GM21367 (cell line): ENCODE data around the gene CCDC182.

Source experiments
- ATAC-seq: cut with Tn5 transposase; IDR thresholded peaks from one replicate; pipeline ENCODE4 v1.9.1; 2021; ENCODE audit not compliant: unreplicated experiment

The CCDC182 gene

DNA sequence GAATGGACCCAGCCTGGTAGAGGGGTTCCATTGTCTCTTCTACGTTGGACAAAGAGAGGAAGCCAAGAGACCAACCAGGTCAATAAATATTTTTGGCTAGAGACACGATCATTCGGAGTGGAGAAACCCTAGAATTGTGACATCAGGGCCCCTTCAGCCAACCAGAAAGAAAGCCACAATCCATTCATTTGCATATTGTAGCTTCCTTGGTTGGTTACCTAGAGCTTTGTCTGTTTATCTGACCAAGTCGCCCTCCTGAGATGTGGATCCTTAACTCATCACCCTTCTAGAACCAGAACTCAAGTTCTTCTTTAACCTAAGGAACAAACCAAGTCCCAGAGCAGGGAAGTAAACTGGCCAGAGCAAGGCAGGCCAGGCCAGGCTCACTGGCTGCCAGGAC lies at the start of gene CCDC182:
Gene CCDC182 (minus strand): TSS at position 58 of the 400 bp plus-strand sequence. CDS start 27 bp downstream, at position 31.
- no peak for ATAC-seq

DNA sequence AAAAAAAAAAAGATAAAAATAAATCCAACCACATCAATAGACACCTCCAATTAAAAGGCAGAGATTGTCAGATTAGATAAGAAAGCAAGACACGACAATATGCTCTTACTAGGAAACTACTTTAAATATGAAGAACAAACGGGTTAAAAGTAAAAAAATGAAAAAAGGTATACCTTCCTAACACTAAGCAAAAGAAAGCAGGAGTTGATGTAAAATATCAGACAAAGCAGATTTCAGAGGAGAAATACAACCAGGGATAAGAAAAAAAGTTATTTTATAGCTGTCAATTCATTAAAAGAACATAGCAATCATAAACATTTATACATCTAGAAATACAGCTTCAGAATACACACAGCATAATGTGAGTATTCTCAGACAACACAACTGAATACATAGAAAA lies 49.7 kb upstream of the CCDC182 start:
- ATAC-seq, result no peak

DNA sequence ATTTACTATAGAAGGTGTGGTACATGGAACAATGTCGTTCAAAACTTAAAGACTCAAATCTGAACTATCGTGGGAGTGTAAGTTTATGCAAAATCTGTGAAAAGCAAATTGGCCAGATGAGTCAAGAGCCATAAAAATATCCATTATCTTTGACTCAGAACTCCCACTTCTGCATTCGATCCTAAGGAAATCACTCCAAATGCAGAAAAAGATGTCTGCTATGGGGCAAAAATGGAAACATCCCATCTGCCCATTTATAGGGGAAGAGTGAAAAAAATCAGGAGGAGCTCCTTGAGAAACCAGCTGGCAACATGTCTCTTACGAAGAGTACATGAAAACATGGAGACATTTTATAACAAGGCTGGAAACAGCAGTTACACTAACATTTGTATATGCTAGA lies 43.6 kb upstream of the CCDC182 start:
- ATAC-seq, result no peak

DNA sequence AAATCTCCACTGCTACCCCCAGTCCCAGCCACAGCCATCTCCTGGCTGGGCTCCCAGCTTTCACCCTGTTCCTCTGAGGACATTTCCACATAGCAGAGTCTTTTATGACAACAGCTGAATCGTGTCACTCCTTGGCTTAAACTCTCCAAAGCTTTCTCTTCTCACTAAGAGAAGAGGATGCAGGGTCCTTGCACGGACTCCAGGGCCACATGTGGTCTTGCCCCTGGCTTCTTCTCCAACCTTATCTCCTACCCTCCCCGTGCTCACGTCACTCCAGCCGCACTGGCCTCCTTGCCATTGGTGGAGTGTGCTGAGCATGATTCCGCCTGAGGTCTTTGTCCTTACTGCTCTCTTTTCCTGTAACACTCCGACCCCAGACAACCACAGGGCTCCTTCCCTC lies 39.9 kb upstream of the CCDC182 start:
- ATAC-seq, result no peak

DNA sequence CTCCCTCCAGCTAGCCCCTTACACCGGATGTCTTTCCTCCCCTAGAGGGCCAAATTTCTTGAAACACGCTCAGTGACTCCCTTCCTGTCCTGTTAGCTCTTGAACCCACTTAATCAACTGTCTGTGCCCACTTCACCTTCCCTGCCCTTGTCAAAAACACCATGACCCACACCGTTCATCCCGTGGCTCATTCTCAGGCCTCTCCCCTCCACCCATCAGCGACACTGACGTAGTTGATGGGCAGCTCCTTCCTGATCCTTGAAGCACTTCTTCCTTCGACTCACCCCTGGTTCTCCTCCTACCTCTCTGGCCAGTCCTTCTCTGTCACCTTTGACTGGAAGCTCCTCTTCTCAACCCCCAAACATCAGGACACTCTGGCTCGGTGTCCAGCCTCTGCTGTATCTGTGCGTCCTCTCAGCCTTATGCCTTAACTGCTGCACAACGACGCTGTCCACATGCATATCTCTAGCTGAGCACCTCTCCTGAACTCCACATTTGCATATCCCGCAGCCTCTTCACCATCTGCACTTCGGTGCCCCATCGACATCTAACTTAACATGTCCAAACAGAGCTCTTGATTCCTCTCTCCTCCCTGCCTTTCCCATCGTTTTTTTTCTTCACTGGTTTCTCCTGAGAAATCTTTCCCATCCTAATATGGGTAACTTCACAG lies 39.3 kb upstream of the CCDC182 start:
- no peak for ATAC-seq

DNA sequence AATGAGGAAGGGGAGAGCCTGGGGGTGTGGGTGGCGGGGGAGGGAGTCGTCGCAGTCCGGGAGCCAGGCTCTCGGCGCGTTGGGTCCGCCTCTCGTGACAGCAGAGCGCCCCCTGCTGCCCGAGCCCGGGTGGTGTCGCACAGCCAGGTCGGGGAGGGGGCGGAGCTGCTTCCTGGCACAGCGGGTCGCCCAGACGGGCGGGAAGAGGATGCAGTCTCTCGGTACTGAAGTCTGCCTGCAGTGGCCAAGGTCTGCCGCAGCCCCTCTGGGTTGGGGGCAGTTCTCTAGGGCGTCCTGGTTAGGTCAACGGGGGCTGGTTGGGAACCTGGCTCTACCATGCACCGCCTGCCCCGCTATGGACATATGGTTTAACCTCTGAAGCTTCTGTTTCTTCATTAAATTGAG lies 38.2 kb upstream of the CCDC182 start:
- ATAC-seq, result no peak

DNA sequence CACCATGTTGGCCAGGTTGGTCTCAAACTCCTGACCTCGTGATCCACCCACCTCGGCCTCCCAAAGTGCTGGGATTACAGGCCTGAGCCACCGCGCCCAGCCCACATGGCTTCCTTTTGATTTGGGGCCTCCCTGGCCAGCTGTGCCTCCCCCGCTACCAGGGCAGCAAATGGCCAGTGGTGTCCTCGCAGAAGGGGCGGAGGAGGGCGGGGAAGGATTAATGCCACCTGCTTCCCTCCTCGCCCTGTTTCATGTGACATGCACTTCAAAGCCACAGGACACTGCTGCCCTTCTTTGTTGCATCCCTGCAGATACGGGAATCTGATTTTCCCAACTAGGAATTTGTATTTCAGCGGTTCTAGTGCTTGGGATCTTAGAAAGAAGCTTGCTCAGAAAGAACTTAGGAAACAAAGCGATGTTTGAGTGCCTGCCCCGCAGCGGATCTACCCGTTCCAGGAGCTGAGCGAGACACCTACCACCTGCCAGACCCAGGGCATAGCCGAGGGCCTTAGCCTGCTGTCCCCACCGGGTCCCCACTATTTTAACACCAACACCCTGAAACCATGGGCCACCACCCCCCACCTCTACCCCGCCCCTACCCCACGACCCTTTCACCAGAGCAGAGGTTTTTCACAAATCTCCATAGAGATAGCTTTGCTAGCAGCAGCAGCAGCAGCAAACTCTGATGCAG lies 37.7 kb upstream of the CCDC182 start:
- ATAC-seq, result no peak

DNA sequence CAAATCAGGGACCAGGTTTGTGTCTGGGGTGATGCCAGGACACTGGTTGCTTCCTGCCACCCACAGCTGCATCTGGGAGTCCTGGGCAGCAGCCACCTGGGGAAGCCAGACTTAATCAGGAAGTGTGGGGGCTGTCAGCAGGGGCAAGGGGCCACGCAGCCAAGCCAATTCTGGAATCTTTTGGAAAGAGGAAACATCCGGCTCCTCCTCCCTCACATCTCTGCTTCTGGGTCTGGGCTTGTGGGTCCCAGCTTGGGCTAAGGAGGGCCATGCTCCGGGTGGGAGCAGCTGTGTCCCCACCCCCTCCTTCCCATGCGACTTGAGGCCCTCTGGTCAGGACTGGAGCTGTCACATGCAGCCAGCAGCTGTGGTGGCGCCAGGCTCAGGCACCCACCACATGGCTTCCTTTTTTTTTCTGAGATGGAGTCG lies 37.0 kb upstream of the CCDC182 start:
- ATAC-seq, result no peak

DNA sequence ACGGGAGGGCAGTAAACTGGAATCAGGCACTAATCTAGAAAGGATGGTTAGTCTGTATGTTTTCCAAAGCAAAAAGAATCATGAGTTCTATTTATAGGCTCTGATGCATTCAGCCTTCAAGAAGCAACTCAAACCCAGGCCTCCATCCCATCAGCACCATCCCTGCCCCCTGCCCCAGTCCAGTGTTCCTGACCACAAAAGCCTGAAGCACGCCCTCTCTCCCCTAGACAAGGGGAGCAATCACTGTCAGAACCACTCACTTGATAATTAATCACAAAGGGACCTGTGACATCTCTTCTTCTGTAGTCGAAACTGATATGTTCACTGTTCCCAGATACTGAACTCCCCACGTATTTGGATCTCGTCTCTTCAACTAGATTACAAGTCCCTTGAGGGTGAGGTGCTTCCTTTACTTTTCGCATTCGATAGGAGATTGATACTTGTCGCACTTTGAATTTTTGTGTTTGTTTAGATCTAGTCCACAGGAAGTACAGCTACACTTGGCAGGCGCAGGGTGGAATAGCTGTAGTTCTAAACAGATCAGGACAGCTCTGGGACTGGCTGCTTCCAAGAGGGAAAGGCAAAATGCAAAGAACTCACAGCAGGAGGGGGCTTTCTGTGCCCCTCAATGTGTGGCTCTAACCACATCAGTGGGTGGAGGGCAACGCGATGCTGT lies 36.4 kb upstream of the CCDC182 start:
- ATAC-seq, result no peak

DNA sequence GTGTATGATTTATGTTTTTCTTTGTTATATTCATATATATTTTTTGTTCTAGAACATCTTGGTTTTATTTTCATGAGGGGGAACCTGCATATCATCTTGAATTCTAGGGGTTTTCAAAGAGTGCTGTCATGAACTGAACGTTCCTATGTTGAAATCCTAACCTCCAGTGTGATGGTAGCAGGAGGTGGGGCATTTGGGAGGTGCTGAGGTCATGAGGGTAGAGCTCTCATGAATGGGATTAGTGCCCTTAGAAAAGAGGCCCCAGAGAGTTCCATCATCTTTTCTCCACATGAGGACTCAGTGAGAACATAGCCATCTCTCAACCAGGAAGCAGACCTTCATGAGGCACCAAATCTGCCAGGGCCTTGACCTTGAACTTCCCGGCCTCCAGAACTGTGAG lies 34.6 kb upstream of the CCDC182 start:
- ATAC-seq, result no peak

DNA sequence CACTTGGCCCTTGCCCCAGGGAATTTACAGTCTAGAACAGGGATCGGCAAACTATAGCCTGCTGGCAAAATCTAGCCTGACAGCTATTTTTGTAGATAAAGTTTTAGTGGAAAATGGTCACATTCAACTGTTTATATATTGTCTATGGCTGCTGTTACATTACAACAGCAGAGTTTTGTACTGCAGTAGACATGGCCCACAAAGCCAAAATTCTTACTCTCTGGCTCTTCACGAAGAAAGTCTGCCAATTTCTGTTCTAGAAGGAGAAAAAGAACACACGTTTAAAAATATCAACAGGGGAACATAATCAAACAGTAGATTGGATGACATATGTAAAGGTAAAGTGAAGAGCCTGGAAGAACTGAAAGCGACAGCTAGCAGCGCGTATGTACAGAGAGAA lies 33.2 kb upstream of the CCDC182 start:
- ATAC-seq, result no peak

DNA sequence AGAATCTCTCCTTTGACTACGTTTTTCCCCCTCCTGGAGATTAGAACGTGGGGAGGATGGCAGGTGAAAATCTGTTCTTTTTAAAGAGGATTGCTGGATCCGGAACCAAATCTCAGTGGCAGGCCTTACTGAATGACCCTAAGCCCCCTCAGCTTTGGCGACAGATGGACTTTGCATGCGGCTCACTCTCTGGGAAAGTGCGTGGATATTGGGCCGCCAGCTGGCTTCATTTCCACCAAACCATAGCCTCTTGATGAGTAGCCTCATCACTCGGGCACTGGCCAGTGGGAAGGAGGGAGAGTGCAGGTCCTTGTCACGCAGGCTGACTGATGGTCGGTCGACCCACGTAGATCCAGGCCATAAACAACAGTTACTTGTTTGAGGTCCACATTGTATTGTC lies 31.3 kb upstream of the CCDC182 start:
- no peak for ATAC-seq

DNA sequence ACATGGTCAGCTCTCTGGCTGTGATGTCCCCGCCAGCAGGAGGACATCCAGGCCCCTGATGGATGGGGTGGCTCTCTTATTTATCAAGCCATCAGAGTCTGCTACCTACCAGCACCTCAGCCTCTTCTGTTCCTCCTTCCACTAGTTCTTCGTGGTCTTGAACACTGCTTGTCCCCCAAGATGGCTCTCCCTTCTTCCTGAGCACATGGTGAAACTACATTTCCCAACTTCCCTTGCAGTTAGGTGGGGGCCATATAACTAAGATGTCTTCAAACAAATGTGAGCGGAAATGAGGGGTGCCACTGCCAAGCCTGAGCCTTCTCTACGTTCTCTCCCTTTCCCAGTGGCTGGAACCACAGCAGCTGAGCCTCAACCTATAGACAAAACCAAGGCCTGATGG lies 29.8 kb upstream of the CCDC182 start:
- ATAC-seq, result no peak

DNA sequence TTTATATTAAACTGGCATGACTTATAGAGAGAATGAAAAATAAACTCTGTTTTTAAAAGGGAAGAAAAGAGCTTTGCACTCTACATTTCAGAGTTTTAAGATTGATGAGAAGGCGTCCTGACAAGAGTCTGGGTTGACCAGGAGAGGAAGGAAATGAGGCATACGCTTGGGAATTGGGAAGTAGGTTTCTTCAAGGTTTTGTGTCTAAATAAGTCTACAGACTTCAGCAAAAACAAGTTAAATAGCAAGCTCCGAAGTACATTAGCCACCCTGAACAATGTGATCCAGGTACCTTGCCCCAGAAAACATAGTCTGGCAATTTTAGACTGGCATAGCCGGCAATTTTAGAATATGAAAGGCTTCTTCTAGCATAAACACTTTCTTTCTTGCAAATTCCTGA lies 28.5 kb upstream of the CCDC182 start:
- no peak for ATAC-seq

DNA sequence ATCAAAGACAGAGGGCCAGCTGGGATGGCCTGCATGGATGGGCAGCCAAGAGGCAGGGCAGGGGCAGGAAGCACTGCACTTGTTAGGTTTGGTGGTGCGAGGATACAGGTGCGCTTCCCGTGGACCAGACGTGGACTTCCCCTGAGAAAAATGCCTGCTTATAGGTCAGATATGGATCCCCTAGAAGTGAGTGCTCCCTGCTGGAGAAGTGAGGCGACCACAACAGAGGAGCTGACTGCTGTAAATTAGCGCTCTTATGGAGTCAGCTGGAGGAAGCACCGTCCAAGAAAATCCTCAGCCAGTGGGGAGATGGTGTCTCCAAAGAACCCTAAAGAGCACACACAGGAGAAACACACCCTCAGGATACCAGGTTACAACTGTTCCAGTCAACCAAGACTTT lies 27.7 kb upstream of the CCDC182 start:
- ATAC-seq, result no peak

DNA sequence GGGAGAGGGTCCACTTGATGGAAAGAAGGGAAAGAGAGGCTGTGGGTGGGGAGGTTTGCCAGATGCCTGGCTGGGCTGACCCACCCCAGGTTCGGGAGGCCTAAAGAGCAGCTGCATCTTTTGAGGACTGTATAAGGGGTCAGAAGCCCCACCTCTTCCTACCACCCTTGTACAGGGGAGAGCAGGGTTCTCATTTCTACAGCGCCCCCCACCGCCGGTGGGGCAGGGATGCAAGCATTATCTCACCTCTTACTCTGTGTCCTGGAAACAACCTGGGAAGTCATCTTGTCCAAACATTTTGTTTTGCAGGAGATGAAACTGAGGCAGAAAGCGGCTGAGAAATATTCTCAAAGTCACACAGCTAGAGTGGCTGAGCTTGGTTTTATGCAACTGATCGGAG lies 22.5 kb upstream of the CCDC182 start:
- no peak for ATAC-seq

DNA sequence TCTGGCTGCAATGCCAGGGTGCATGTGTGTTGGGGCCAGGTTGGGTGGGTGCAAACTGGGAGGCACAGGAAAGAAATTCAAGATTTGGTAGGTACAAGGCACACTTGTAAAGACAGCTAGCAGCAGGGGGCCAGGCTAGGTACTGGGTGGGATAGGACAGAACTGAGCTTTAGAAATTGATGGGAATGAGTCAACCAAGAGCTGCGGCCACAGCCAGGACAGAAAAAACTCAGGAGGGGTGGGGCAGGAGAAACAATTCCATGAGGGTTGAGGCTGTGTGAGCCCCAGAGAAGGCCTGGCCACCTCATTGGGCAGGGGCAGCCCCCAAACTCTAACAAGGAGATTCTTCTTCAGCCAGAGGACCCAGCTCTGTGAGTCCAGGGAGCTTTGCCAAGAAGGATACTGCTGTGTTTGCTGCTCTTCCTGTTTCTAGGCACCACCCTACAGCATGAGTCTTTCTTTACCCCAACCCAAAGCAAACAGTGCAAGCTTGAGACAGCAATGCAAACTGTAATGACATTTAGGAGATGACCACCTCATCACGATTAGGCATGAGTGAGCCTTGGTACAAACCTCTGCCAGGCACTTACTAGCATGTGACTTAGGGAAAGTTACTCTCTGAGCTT lies 21.3 kb upstream of the CCDC182 start:
- no peak for ATAC-seq

DNA sequence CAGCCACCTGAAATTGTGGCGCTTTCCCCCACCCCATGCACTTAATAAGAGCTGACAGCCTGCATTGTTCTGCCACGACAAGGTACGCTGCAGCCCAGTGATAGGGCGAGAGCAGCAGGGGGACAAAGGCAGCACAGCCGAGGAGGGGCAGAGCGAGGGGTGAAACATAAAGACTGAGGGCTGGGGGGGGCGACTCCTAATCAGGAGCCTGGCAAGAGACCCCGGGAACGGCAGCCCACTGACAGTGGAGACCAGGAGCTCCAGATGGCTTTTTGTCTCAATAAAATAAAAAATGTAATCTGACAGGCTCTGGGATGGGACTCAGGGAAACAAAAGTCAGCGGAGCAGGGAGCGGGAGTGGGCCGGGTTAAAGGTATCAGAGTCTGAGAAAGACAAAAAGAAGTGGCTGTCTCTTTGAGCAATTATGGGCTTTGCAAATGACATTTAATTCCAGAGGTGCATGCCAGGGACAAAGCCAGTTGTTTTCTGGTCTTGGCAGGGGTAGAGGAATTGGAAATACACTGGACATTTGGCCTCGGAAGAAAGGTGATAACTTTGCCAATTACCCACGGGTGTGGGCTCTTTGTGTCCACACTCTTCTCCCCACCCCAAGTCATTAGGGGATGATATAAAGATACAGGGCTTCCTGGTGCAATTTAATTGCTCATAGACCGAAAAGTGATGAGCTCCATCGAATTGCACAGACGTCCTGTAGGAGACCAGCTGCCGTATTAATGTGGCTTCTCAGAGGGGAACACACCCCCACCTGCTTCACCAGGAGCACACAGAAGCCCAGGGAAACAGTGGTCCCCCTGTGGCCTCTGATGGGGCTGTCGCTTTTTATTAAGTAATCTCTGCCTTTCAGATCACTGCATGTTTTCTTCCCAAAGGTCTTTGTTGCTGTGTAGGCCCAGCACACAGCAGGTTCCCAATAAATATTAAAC lies 17.6 kb upstream of the CCDC182 start:
- ATAC-seq, result no peak

DNA sequence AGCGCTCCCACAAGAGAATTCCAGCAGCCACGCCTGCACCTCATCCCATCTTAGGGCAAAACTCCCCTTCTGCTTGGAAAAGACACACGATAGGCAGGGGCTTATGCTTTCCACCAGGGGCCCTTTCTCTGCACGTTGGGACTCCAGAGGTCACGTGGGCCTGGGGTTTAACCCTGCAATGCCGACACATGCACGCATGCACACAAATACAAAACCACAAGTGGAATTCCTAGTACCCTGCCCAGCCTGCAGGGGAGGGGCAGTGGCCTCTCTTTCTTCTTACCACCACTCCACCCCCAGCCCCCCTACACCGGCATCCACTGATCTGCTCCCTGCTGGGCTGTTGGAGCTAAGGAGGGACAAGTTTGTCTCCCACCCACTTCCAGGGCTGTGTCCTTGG lies 16.8 kb upstream of the CCDC182 start:
- no peak for ATAC-seq

DNA sequence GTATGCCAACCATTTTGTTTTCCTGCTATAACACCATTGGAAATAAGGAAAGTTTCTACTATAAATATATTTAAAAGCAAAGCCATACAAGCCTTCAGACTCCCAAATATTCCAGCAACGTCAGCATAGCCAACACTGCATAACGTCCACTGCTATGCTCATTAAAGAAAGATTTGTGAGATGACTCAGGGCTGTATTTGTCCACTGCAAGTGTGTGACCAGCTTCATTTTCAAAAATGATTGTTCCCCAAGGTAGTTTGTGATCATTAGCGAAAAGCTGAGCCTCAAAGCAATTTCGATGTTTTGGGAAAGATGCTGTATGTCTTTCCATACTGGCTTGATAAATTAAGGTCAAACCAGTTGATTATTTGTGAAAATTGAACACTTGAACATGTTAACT lies 14.9 kb upstream of the CCDC182 start:
- no peak for ATAC-seq

DNA sequence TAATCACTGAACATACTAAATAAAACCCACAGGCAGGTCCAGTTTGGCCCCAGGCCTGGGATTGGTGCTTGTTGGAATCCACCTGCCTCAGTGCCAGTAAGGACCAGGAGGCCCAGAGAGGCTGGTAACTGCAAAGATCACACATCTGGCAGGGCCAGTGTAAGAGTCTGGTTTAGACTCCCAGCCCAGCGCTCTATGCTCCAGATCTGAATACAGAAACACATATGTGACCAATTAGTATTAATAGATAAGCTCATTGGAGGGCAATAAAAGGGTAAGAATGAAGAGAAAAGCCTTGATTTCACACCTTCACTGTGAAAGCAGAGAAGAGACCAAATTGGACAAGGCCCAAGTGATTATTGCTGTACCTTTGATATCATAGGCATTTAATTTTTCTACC lies 13.6 kb upstream of the CCDC182 start:
- ATAC-seq, result no peak
